Activated B cell treated with CpG ODN at 0.5 μM for 24 hours (primary cell): Measurements from ENCODE around the gene APOC3. TPM values are rescaled to one million over a fixed set of nuclear protein-coding genes. Genes with fewer than 3 reads are reported as not detected.

Experiments used
- total RNA-seq: library from RNA; stranded (reverse); gene quantifications from 2 replicates; pipeline ENCODE4 v1.2.3, GENCODE V29; 2022

Gene APOC3
- total RNA-seq, 1 donor from 2014 or later, result not detected

Other genes starting within 250 kb of the APOC3 start
- gene BUD13, start 56.9 kb upstream of the APOC3 start, total RNA-seq, result 18.4 and 18.8 TPM in 2 replicates
- gene ZPR1, start 41.9 kb upstream of the APOC3 start, total RNA-seq, result 69.0 and 78.7 TPM in 2 replicates
- gene APOA5, start 38.0 kb upstream of the APOC3 start, total RNA-seq, result not detected in 2 replicates
- gene APOA4, start 6.6 kb upstream of the APOC3 start, total RNA-seq, result not detected in 2 replicates
- 0.31 TPM in 1 of 2 replicates, not detected in the other for gene APOA1, start 7.7 kb downstream of the APOC3 start, total RNA-seq